Middle frontal gyrus (tissue), 1 donor: ENCODE data around the gene PRKAG1.

Source experiments
- DNase-seq: peaks from one replicate; pipeline ENCODE4 v3.0.0-alpha.2; 2015; ENCODE audit warnings: low spot score; ENCODE audit errors: extremely low spot score

Gene PRKAG1

DNA sequence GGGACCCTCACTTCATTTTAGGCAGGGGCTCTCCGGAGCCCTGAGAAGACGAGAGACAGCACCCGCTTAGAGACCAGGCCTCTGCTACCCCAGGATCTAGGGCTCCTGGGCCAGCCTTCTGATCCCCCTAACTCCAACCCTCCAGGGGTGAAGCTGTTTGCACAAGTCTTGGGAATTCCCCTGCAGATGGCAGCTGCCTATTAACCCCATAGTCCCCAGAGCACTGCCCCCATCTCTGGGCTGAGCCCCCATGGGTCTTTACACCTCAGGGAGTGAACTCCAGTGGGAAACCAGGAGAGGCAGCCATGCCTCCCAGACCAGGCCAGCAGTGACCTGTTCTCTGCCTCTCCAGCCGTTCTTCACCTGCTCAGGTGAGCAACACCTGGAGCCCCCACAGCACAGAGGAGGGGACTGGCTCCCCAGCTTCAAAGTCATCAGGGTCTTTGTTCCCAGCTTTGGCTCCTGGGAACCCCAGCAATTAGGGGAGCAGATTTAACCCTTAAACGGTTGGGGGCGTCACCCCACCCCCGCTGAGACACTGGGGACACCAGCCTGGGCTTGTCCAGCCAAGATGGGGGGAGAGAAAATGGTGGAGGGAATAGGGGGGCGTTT is 49.3 kb downstream of the PRKAG1 start:
- no peak for DNase-seq

GRCh38 chr12:48968467-48968866 is 50.1 kb downstream of the PRKAG1 start:
- no peak for DNase-seq

DNA sequence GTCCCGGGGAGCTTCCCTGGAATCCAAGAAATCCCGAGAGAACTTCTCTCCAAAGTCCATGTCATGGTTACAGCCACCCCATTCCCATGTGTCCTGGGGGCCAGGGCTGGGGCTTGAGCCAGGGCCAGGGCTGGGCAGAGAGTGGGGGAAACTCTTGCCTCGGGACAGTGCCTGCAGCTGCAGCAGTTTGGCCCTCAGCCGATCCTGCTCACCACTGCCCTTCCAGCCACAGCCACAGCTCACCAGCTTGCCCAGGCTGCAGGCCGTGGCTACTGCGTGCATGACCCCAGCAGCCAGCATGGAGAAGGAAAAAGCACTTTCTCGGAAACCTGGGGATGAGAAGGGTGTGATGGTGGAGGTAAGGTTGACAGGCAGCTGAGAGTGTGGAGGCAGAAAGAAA is 50.6 kb downstream of the PRKAG1 start:
- no peak for DNase-seq

DNA sequence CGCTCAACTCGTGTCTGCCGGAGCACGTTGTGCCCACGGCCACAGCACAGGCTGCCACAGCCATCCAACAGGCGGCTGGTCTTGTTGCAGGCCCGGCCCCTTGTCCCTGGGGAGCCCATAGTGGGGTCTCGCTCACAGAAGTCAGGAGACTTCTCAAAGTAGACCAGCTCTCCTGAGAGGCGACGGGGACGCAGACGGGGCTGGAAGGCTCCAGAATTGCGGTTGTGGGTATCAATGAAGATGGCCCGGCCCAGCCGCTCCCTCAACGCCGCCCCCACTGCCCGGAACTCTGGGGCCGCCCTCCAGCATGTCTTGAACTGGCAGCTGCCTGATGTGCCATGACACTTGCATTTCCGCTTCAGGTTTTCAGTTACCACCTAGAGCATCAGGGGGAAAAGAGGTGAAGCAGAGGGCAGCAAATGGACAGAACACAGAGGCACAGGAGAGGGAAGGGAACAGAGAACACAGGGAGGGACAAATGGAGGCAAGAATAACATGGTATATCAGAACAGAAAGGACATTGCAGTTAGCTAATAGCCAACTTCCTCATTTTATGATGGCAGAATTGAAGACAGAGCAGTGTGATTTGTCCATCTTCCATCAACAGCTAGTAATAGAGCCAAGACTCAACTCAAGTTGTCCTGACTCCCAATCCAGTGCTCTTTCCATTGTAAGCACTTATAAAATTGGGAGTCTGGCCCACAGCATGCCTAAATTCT is 52.2 kb downstream of the PRKAG1 start:
- DNase-seq, result no peak

DNA sequence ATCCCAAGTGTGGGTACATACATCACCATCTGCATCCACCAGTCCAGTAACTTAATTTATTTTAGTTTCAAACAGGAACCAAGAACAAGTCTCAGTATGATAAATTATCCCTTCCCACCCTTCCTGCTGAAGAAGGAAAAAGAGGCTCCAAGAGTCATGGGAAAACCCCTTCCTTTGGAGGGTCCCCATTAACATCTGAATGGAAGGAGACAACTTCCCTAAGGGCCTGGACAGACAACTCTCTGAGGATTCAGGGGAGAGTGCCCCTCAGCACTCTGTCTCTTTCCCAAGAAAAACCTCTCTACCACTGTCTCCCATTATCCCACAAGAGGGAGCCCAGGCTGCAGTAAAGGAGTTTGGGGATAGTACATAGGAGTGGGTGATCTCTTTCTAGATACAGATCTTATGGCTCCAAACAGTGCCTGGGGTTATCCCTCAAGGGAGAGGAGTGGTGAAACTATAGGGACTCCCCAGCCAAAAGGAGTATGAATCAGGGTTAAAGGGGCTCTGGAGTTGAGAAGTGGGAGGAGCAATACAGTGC is 53.2 kb downstream of the PRKAG1 start:
- DNase-seq, result no peak

GRCh38 chr12:48961801-48962200 is 56.8 kb downstream of the PRKAG1 start:
- DNase-seq, result no peak

DNA sequence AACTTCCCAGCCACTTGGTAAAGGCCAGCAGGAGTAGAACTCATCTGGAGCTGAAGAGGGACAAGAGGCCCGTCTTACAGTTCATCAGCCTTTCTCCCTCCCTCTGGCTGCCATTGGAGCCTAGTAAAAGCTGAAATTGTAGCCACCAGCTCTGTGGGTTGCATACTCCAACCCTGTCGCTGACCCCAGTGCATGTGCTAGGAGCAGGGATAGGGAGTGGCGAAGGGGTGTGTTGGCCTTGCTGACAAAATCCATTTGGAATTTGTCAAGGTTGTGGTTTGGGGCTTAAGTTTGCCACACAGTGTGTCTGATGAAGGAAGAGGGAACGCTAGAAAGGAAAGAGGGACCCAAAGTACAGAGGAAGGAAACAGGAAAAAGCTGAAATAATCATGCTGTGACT is 57.2 kb downstream of the PRKAG1 start:
- no peak for DNase-seq

DNA sequence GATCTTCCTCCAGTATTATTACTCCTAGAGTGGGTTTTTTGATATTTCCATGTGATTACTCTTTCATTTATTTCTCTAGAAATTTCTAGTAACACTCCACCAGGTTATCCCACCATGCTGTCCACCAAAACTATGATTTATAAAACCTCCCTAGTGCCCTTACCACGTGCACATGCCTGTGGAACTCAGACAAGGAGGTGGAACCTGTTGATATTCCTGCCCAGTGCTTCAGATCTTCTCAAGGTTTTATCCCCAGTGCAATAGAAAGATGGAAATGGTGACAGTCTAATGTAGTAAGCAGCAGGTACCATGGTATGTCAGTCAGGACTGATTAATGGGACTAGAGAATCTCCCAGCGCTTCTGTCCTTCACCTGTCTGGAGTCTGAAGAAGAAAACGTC is 57.7 kb downstream of the PRKAG1 start:
- DNase-seq, result no peak

DNA sequence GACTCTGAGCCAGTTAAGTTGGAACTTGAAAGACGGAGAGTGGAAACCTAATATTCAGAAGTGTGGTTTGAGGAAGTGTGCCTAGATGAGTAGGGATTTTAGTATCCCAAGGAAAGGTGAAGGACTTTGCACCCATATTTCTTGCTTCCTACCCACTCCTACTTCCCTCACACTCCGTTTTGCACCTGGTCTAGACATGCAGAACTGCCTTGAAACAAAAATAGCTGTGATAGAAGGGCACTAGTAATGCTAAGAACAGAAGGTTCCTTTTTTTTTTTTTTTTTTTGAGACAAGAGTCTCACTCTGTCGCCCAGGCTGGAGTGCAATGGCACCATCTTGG is 60.6 kb downstream of the PRKAG1 start:
- no peak for DNase-seq

GRCh38 chr12:48957141-48958048 is 61.2 kb downstream of the PRKAG1 start, which contains the start of gene ARF3:
Gene ARF3 (minus strand): TSS chr12:48957487. CDS start chr12:48941095, 16,392 bp downstream.
- DNase-seq, result peak; percentile 78

DNA sequence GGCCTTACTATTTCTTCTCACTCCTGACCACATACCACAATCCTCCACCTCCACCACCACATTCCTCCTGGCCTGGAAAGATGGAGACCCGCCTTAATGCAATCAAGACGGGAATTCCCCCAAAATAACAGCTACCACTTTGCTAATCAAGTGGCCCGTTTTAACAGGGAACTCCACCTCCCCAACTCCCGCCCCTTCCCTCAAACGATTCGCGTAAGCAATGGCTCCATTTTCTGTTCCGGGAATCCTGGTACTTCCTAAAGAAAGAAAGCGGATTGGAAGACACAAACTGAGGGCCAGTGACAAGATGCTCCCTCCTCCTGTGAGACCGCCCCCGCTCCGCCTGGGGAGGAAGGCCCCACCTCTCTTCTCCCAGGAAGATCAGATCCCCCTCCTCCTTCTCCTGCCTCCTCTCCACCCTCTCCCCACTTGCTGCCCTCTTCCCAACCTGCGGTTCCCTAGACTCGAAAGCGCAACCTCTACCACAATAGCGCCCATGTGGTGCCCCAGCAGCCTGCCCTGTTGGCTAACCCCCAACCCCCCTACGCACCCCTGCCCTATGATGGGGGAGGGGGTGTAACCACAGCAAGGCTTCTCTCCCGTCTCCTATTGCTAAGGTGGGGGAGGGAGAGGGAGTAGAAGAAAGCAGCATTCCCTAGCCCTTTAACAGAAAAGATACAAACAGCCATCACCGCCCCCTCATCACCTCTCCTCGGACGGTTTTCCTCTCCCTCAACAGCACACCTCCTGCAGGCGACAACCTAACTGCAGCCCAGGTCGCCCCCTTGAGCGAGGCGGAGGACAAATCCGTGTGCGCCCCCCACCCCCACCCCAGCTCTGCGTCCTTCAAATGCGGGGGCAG is 62.1 kb downstream of the PRKAG1 start:
- peak; percentile 79 for DNase-seq

DNA sequence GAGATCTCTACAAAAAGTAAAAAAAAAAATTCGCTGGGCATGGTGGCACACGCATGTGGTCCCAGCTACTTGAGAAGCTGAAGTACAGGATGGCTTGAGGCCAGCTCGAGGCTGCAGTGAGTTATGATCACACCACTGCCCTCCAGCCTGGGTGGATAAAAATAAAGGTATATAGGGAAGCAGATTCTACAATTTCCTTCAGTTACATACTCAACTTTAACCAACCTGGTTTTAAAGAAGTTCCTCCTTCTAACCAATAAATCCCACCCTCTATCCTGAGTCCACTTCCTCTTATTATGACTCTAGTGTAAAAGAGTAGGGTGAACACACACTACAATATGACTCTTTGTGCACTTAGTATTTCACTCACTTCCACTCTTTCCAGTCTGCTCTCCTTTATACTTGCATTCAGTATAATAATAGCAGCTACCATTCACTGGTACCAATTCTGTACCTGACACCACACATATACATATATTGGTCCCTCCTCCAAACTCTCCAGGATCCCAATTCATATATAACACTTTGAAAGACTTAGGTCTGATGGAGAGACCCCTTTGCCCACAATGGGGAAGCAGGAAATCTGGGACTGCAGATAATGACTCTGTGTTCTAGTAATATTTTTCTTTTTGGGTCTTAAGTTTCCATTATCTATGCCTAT is 63.6 kb downstream of the PRKAG1 start:
- no peak for DNase-seq

GRCh38 chr12:48954061-48954460 is 64.5 kb downstream of the PRKAG1 start:
- DNase-seq, result no peak

DNA sequence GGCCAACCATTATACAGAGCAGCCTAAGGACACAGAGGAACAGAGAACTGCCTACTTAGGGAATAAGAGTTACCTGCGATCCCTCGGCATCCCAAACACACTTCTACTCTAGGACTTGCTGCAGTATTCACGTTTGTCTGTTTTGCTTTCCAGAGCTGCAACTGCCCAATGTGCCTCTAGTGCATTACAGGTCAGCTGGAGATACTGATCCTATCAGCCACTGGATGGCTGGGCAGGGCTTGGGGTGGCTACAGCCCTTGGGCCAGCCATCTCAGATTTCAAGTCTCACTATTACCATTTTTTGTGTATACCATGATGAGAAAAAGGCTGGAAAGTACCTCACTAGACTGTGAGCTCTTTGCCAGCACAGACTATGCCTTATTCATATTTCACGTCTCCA is 65.9 kb downstream of the PRKAG1 start:
- no peak for DNase-seq
